Measurements from ENCODE around the gene AXDND1.
A peak's percentile ranks its signal among the peaks of the same experiment; 100 is the strongest.
"Not testable (repeated sequence)": the region's sequence is repeated elsewhere in the genome, so short reads cannot be mapped to it uniquely, and the experiment has no call there.

AXDND1 gene

DNA sequence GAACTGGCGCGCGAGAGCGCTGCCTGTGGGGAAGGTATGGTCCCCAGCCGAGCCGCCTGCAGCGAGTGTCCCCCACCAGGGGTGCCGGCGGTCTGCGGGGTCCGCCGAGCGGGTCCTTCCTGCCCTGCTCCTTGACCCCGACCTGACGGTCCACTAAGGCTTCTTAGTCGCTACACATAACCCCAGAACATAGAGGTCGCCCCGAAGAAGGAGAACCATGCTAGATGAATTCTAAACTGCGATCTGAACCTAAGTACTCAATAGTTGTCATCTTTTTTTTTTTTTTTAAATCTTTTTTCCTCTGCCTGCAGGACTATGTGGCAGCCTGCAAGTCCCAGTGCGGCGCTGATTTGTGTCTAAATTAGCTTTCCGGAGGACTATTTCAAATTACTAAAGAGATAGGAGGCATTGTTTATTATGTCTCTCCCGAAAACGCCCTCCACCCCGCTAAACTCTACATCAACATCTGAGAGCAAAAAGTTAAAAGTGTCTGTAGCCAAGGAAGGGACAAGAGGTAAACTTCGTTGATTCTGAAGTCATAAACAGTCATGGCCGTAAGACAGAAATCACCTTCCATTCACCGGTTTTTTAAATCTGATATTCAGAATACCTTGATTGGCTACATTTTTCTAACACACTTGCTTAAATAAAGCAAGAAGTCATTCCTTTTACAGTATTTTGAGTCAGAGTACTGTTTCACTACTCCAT is 476 bp downstream of the AXDND1 start:
- no peak for DNase-seq

GRCh38 chr1:179369751-179370341 is 4.1 kb downstream of the AXDND1 start:
- DNase-seq = peak; percentile 77

- no peak for DNase-seq
Observed at GRCh38 chr1:179372160-179372559, 6.4 kb downstream of the AXDND1 start.

- no peak for DNase-seq
Observed at GRCh38 chr1:179376223-179376622, 10.5 kb downstream of the AXDND1 start.

DNA sequence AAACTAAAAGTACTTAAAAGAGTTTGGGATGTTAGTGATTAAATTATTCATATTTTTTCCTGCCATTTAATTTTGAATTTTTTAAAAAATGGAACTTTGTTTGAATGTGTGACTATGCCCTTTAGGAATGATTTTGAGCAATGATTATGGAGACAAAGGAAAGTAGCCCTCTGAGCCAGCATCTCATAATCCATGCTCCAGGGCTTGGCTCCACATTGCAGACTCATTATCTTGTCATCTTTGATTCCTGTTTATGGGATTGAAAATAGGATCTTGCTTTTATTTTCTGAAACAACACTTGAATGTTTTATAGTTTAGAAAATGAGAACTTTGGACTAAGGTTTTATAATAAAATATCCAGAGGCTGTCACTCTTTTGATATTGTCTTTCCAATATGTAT is 14.5 kb downstream of the AXDND1 start:
- no peak for DNase-seq

DNA sequence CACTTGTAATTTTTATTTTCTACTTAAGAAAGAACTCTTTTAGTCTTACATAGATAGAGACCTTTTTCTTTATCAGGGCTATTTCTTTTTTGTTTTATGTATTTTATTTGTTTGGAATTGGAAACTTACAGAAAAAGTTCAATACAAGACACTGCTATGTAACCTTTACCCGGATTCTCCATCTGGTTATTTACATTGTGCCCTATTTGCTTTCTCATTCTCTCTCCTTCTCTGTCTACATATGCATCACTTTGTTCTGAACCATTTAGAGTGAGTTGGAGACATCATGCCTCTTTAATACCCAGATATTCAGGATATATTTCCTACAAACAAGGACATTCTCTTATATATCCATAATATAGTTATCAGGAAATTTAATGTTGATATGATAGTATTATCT is 18.3 kb downstream of the AXDND1 start:
- no peak for DNase-seq

GRCh38 chr1:179385510-179385909 is 19.7 kb downstream of the AXDND1 start:
- DNase-seq = no peak

DNA sequence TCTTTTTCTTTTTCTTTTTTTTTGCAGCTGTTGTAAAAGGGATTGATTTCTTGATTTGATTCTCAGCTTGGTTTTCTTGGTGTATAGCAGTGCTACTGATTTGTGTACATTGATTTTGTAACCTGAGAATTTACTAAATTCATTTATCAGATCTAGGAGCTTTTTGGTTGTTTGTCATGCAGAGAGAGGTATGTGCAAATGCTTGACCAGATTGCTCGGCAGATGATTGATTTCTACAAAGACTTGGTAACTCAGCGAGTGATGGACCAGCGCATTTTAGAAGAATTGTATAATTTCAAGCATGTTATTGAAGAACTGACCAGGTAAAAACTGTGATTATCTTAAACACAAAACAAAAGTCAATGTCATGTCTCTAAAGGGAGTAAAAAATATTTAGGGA is 27.9 kb downstream of the AXDND1 start:
- no peak for DNase-seq

DNA sequence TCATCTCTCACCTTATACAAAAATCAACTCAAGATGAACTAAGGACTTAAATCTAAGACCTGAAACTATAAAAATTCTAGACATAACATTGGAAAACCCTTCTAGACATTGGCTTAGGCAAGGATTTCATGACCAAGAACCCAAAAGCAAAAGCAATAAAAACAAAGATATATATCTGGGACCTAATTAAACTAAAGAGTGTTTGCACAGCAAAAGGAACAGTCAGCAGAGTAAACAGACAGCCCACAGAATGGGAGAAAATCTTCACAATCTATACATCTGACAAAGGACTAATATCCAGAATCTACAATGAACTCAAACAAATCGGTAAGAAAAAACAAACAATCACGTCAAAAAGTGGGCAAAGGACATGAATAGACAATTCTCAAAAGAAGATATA is 33.6 kb downstream of the AXDND1 start:
- not testable (repeated sequence) for DNase-seq

GRCh38 chr1:179417760-179418159 is 52.0 kb downstream of the AXDND1 start:
- DNase-seq = not testable (repeated sequence)

DNA sequence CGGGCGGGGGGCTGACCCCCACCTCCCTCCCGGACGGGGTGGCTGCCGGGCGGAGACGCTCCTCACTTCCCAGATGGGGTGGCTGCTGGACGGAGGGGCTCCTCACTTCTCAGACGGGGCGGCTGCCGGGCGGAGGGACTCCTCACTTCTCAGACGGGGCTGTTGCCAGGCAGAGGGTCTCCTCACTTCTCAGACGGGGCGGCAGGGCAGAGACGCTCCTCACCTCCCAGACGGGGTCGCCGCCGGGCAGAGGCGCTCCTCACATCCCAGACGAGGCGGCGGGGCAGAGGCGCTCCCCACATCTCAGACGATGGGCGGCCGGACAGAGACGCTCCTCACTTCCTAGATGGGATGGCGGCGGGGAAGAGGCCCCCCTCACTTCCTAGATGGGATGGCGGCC is 52.9 kb downstream of the AXDND1 start:
- not testable (repeated sequence) for DNase-seq

GRCh38 chr1:179424610-179425009 is 58.8 kb downstream of the AXDND1 start:
- no peak for DNase-seq

GRCh38 chr1:179425186-179425585 is 59.4 kb downstream of the AXDND1 start:
- DNase-seq = no peak

- no peak for DNase-seq
Observed at GRCh38 chr1:179437171-179437570, 71.4 kb downstream of the AXDND1 start.

- not testable (repeated sequence) for DNase-seq
Observed at GRCh38 chr1:179439646-179440045, 73.9 kb downstream of the AXDND1 start.

- DNase-seq = not testable (repeated sequence)
Observed at GRCh38 chr1:179440301-179440700, 74.5 kb downstream of the AXDND1 start.

- DNase-seq = no peak
Observed at GRCh38 chr1:179440971-179441370, 75.2 kb downstream of the AXDND1 start.

DNA sequence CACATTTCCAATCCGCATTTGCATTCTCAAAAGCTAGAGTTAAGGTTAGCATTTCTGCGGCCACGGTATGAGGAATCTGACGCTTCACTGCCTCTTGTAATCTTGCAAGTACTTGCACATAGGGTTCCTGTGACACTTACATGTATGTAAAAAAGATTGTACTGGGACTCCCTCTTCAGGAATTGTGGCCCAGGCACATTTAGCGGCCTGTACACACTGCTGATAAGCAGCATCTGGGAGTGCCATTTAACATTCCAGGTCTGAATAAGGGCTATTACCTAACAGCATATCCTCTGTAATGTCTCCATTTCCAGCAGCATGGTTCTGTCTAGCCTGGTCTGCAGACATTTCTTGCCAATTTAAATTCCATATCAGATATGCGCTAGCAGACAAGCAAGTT is 75.7 kb downstream of the AXDND1 start:
- DNase-seq = no peak

GRCh38 chr1:179442846-179443245 is 77.1 kb downstream of the AXDND1 start:
- DNase-seq = not testable (repeated sequence)

DNA sequence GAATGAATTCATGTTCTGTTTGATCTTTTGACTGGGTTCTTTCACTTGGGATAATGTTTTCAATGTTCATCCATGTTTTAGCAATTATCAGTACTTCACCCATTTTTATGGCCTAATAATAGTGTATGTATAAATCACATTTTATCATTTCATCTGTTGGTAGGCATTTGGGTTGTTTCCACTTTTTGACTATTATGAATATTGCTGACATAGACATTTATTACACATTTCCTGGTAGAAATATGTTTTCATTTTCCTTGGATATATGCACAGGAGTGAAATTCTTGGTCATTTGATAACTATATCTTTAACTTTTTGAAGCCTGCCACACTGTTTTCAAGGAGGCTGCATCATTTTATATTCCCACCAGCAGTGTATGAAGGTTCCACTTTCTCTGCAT is 79.8 kb downstream of the AXDND1 start:
- DNase-seq = no peak

GRCh38 chr1:179447489-179447888 is 81.7 kb downstream of the AXDND1 start:
- no peak for DNase-seq

DNA sequence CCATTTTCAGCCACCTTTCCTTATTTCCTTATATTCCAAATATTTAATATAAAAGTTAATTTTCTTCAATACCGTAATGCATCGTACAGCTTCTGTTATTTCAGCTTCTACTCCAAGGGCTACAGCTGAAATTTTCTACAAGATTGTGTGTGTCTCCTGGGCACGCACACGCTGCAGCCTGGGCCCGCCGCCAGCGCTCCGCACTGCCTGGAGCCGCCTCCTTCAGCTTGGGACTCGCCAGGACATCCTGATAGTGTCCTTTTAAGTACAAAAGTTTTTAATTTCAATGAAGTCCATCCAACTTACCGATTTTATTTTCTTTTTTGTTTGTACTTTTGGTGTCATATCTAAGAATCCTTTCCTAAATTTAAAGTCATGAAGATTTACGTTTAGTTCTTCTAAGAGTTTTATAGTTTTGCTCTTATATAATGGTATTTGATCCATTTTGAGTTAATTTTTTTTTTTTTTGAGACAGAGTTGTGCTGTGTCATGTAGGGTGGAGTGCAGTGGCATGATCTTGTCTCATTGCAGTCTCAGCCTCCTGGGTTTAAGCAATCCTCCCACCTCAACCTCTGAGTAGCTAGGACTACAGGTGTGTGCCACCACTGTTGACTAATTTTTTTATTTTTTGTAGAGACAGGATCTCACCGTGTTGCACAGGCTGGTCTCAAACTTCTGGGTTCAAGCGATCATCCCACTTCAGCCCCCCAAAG is 82.8 kb downstream of the AXDND1 start:
- no peak for DNase-seq

GRCh38 chr1:179459606-179460206 is 93.9 kb downstream of the AXDND1 start:
- DNase-seq = not testable (repeated sequence)

- DNase-seq = not testable (repeated sequence)
Observed at GRCh38 chr1:179465661-179466060, 99.9 kb downstream of the AXDND1 start.

Data from NCI-H774 (cell line).